ENCODE measurements around the gene PSMD9.

PSMD9 gene

DNA sequence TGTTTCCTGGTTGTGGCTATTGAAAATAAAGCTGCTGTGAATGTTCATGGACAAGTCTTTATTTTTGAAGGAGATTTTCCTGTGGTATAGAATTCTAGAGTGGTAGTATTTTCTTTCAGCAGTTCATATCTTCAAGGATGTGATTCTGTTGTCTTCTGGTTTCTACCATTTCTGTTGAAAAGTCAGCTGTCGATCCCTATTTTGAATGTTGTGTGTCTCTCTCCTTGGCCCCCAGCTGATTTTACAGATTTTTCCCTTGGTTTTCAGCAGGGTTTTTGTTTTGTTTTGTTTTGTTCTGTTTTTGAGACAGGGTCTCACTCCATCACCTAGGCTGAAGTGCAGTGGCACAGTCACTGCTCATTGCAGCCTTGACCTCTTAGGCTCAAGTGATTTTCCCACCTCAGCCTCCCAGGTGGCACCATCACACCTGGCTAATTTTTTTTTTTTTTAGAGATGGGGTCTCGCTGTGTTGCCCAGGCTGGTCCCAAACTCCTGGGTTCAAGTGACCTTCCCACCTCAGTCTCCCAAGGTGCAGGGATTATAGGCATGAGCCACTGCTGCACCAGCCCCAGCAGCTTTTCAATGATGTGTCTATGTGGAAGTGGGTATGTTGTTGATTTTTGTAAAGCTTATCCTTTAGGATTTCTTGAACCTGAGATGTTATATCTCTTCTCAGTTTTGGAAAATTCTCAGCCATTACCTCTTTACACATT is 57.9 kb downstream of the PSMD9 start:
- H3K79me2 ChIP-seq, result no peaks in the 10 kb centered on the region
- H3K4me2 ChIP-seq (ENCODE audit: low read length), result no peak overlapping the region
- no peaks in the 10 kb centered on the region for H3K4me1 ChIP-seq
- no peak overlapping the region for H3K9ac ChIP-seq
- no peak overlapping the region for H2AFZ ChIP-seq
- no peak overlapping the region for H3K27ac ChIP-seq
- TF ChIP-seq, protein P1, sequence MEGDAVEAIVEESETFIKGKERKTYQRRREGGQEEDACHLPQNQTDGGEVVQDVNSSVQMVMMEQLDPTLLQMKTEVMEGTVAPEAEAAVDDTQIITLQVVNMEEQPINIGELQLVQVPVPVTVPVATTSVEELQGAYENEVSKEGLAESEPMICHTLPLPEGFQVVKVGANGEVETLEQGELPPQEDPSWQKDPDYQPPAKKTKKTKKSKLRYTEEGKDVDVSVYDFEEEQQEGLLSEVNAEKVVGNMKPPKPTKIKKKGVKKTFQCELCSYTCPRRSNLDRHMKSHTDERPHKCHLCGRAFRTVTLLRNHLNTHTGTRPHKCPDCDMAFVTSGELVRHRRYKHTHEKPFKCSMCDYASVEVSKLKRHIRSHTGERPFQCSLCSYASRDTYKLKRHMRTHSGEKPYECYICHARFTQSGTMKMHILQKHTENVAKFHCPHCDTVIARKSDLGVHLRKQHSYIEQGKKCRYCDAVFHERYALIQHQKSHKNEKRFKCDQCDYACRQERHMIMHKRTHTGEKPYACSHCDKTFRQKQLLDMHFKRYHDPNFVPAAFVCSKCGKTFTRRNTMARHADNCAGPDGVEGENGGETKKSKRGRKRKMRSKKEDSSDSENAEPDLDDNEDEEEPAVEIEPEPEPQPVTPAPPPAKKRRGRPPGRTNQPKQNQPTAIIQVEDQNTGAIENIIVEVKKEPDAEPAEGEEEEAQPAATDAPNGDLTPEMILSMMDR (IDR thresholded peaks at IDR 0.05), result no peak
- no peaks in the 10 kb centered on the region for H3K36me3 ChIP-seq (ENCODE audit: control insufficient read depth, insufficient read depth, low read length)
- H3K27me3 ChIP-seq (ENCODE audit: control insufficient read depth, insufficient read depth, low read length), result no peaks in the 10 kb centered on the region
- H3K4me3 ChIP-seq (ENCODE audit: low read depth, low read length), result no peak overlapping the region
- H3K9me3 ChIP-seq (ENCODE audit: control insufficient read depth, low read length), result no peaks in the 10 kb centered on the region

DNA sequence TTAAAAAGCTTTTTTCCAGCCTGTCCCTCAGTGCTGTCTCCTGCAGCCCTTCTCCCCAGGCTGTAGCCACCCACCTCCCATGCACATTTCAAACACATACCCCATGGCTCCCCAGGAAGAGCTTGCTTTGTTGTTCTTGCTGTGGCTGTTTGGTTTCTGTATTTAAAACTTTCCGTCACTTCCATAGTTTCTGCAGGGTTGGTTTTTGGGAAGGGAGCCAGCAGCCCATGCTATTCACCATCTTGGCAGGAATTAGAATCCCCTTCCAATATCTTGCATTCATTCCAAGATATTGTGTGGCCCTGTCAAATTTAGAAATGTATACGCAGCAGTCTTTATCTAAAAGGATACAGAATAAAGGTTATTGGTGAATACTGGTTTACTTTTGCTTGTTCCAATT is 59.4 kb downstream of the PSMD9 start:
- Histone ChIP-seq H3K4me3 (ENCODE audit: low read depth, low read length) (no peak overlapping the region), H3K36me3 (ENCODE audit: control insufficient read depth, insufficient read depth, low read length) (no peaks in the 10 kb centered on the region)

DNA sequence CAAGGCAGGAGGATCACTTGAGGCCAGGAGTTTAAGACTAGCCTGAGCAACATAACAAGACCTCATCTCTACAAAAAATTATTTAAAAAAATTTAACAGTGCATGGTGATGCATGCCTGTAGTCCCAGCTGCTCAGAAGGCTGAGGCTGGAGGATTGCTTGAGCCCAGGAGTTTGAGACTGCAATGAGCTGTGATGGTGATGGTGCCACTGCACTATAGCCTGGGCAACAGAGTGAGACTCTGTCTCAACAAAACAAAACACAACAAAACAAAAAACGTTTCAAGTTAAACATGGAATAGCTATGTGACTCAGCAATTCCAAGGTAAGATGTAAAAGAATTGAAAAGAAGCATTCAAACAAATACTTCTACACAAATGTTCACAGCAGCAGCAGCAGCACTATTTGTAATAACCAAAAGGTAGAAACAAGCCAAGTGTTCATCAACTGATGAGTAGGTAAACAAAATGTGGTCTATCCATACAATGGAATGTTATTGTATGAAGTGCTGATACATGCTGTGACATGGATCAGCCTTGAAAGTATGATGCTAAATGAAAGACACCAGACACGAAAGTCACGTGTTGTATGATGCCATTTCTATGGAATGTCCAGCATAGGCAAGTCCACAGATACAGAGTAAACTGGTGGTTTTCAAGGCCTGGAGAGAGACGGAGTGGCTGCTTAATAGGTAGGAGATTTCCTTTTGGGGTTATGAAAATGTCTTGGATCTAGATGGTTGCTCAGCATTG is 61.2 kb downstream of the PSMD9 start:
- Histone ChIP-seq H3K4me3 (ENCODE audit: low read depth, low read length) (no peak overlapping the region), H3K36me3 (ENCODE audit: control insufficient read depth, insufficient read depth, low read length) (no peaks in the 10 kb centered on the region), H3K9ac (no peak overlapping the region), H3K4me1 (no peaks in the 10 kb centered on the region), H3K27me3 (ENCODE audit: control insufficient read depth, insufficient read depth, low read length) (no peaks in the 10 kb centered on the region), H2AFZ (no peak overlapping the region), H3K9me3 (ENCODE audit: control insufficient read depth, low read length) (no peaks in the 10 kb centered on the region), H3K27ac (no peak overlapping the region), H3K4me2 (ENCODE audit: low read length) (no peak overlapping the region), H3K79me2 (no peaks in the 10 kb centered on the region)
- TF ChIP-seq, protein P1 (IDR thresholded peaks at IDR 0.05), result no peak

More for the DNA sequence above, 59.4 kb downstream of the PSMD9 start:
- no peaks in the 10 kb centered on the region for H3K79me2 ChIP-seq
- no peaks in the 10 kb centered on the region for H3K4me1 ChIP-seq
- H2AFZ ChIP-seq, result no peak overlapping the region
- H3K9ac ChIP-seq, result no peak overlapping the region
- TF ChIP-seq, protein P1 (IDR thresholded peaks at IDR 0.05), result no peak
- no peak overlapping the region for H3K4me2 ChIP-seq (ENCODE audit: low read length)
- H3K27ac ChIP-seq, result no peak overlapping the region
- no peaks in the 10 kb centered on the region for H3K27me3 ChIP-seq (ENCODE audit: control insufficient read depth, insufficient read depth, low read length)
- no peaks in the 10 kb centered on the region for H3K9me3 ChIP-seq (ENCODE audit: control insufficient read depth, low read length)

DNA sequence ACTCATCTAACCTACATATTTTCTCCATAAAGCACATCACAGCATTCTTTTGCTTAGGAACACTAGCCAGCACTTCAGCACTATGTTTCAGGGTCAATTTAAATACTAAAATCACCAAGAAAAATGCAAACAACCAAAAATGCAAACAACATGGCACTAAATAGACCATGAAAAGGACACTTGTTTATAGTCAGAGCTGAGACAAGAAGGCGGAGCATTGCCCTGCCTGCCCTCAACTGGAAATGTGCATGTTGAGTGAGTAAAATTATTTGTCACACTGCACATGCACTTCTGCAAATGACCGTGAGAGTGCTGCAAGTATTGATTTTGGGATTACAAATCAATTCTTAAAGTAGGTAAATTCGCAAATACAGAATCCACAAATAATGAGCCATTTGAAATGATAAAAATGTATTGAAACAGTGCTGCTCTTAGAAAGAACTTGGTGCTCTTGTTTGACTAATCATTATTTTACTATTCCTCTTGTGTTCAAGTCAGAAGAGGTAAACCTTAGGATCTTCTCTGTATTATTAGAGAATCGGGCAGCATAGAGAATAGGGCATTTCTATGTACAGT is 64.6 kb downstream of the PSMD9 start:
- Histone ChIP-seq H3K9ac (no peak overlapping the region), H3K36me3 (ENCODE audit: control insufficient read depth, insufficient read depth, low read length) (no peaks in the 10 kb centered on the region), H3K4me1 (peaks cover 4% of the 10 kb centered on the region), H2AFZ (no peak overlapping the region), H3K79me2 (no peaks in the 10 kb centered on the region), H3K9me3 (ENCODE audit: control insufficient read depth, low read length) (no peaks in the 10 kb centered on the region), H3K4me2 (ENCODE audit: low read length) (no peak overlapping the region), H3K27ac (no peak overlapping the region), H3K4me3 (ENCODE audit: low read depth, low read length) (no peak overlapping the region), H3K27me3 (ENCODE audit: control insufficient read depth, insufficient read depth, low read length) (no peaks in the 10 kb centered on the region)
- TF ChIP-seq, protein P1 (IDR thresholded peaks at IDR 0.05), result no peak

All from parathyroid adenoma (tissue), 2 donors.